ENCODE measurements around the gene DOCK3.

Gene DOCK3

GRCh38 chr3:51275111-51275805 lies 600.5 kb downstream of the DOCK3 start:
- no peak for DNase-seq (ENCODE audit: low spot score)
- in situ Hi-C loops (cut with MboI; ENCODE audit: low sequenced_read_pairs, unreplicated experiment): no loop called here
- TF ChIP-seq, protein P1, sequence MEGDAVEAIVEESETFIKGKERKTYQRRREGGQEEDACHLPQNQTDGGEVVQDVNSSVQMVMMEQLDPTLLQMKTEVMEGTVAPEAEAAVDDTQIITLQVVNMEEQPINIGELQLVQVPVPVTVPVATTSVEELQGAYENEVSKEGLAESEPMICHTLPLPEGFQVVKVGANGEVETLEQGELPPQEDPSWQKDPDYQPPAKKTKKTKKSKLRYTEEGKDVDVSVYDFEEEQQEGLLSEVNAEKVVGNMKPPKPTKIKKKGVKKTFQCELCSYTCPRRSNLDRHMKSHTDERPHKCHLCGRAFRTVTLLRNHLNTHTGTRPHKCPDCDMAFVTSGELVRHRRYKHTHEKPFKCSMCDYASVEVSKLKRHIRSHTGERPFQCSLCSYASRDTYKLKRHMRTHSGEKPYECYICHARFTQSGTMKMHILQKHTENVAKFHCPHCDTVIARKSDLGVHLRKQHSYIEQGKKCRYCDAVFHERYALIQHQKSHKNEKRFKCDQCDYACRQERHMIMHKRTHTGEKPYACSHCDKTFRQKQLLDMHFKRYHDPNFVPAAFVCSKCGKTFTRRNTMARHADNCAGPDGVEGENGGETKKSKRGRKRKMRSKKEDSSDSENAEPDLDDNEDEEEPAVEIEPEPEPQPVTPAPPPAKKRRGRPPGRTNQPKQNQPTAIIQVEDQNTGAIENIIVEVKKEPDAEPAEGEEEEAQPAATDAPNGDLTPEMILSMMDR (IDR thresholded peaks at IDR 0.05; ENCODE audit: borderline replicate concordance, control extremely low read depth, extremely low read depth, insufficient read depth, missing control alignments): no peak

DNA sequence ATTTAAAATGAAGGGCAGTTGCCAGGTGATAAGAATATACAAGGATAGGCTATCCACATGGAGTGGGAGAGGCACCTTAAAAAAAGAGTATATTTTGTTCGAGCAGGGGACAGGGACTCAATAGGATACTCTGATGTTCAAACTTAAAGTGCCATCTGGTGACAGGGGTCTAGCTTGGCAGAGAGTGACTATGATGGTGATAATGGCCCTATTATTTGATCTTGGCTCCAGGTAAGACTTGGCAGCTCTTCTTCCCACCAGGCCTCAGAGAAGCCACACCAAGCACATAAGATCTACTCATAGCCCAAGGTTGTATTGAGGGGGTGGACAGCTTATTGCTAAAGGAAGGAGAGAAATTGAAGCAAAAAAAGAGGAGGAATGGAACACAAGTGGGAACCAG lies 601.3 kb downstream of the DOCK3 start:
- in situ Hi-C loops (cut with MboI; ENCODE audit: low sequenced_read_pairs, unreplicated experiment): no loop called here
- TF ChIP-seq, protein P1 (IDR thresholded peaks at IDR 0.05; ENCODE audit: borderline replicate concordance, control extremely low read depth, extremely low read depth, insufficient read depth, missing control alignments): no peak

GRCh38 chr3:51279448-51279847 lies 604.7 kb downstream of the DOCK3 start:
- TF ChIP-seq, protein P1 (IDR thresholded peaks at IDR 0.05; ENCODE audit: borderline replicate concordance, control extremely low read depth, extremely low read depth, insufficient read depth, missing control alignments): no peak
- no peak for DNase-seq (ENCODE audit: low spot score)

More for the DNA sequence above, 601.3 kb downstream of the DOCK3 start:
- DNase-seq (ENCODE audit: low spot score): no peak

DNA sequence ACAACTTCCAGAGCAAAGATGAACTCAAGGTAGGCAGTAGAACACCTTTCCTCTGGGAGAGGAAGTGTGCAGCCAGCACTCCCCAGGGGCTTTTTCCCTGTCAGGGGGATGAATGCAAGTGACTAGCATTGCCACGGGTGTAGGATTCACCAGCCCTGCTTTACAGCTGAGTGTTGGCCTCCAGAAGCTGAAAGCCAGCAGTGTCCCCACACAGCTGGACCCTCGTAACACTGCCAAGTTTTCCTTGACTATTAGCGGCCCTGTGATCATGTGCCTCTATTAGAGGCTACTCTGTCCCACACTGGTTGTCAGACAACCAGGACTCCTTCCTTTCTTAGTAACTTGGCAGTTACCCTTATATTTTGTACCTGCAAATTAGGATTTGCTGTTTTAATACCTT lies 605.4 kb downstream of the DOCK3 start:
- in situ Hi-C loops (cut with MboI; ENCODE audit: low sequenced_read_pairs, unreplicated experiment): no loop called here
- TF ChIP-seq, protein P1 (IDR thresholded peaks at IDR 0.05; ENCODE audit: borderline replicate concordance, control extremely low read depth, extremely low read depth, insufficient read depth, missing control alignments): no peak
- no peak for DNase-seq (ENCODE audit: low spot score)

More at GRCh38 chr3:51279448-51279847, 604.7 kb downstream of the DOCK3 start:
- in situ Hi-C loops (cut with MboI; ENCODE audit: low sequenced_read_pairs, unreplicated experiment): no loop called here

GRCh38 chr3:51282931-51283330 lies 608.2 kb downstream of the DOCK3 start:
- no peak for DNase-seq (ENCODE audit: low spot score)
- in situ Hi-C loops (cut with MboI; ENCODE audit: low sequenced_read_pairs, unreplicated experiment): no loop called here
- TF ChIP-seq, protein P1 (IDR thresholded peaks at IDR 0.05; ENCODE audit: borderline replicate concordance, control extremely low read depth, extremely low read depth, insufficient read depth, missing control alignments): no peak

- no peak for DNase-seq (ENCODE audit: low spot score)
- in situ Hi-C loops (cut with MboI; ENCODE audit: low sequenced_read_pairs, unreplicated experiment): no loop called here
- TF ChIP-seq, protein P1 (IDR thresholded peaks at IDR 0.05; ENCODE audit: borderline replicate concordance, control extremely low read depth, extremely low read depth, insufficient read depth, missing control alignments): no peak
Measured at GRCh38 chr3:51283421-51283820, 608.7 kb downstream of the DOCK3 start.
